Measurements from ENCODE around the gene EHMT1. TPM values are rescaled to one million over a fixed set of nuclear protein-coding genes. Genes with fewer than 3 reads are reported as not detected.

EHMT1 gene
- total RNA-seq, 5 donors from 2014 or later (not counting 1 experiment from before 2014, with no cell fraction given) = 113 to 124 (median 121) TPM

GRCh38 chr9:137873408-137873807 is 254.6 kb downstream of the EHMT1 start:
- Histone ChIP-seq H3K27me3 (replicated peaks in 1 of 2; ENCODE audit: control insufficient read depth in 2 of 2, extremely low read depth in 1 of 2, insufficient read depth in 2 of 2, low read length in 1 of 2) (peaks cover 0 to 37% of the 10 kb centered on the region in 2 experiments), H3K36me3 (ENCODE audit: control insufficient read depth in 2 of 2, extremely low read depth in 1 of 2, insufficient read depth in 1 of 2, low read length in 1 of 2) (no peaks in the 10 kb centered on the region), H3K27ac (ENCODE audit: low read length) (no peak overlapping the region), H3K4me1 (ENCODE audit: control insufficient read depth in 1 of 2, extremely low read depth in 1 of 2, insufficient read depth in 2 of 2, low read length in 2 of 2) (no peaks in the 10 kb centered on the region), H3K4me3 (ENCODE audit: control insufficient read depth in 1 of 2, extremely low read depth in 1 of 2, low read length in 1 of 2) (no peak overlapping the region), H3K9me3 (no peaks in the 10 kb centered on the region)
- Mint-ChIP-seq H3K27me3 (peaks cover 34 to 45% of the 10 kb centered on the region in 2 donors), H3K4me3 (no peak overlapping the region), H3K4me1 (peaks cover 0 to 3% (median 2%) of the 10 kb centered on the region in 3 donors), H3K9me3 (peaks cover 0 to 4% (median 3%) of the 10 kb centered on the region in 3 donors), H3K27ac (no peak overlapping the region), H3K36me3 (peaks cover 3% of the 10 kb centered on the region)
- CTCF ChIA-PET = no interaction called here
- ATAC-seq (replicated peaks in 1 of 4) (no peak), DNase-seq (no peak)
- POLR2A ChIA-PET = no interaction called here
- 86% methylated on average over 1 of the region's 8 CpGs for whole genome bisulfite sequencing (ENCODE audit: insufficient coverage)

GRCh38 chr9:137873858-137874362 is 255.1 kb downstream of the EHMT1 start:
- H3K4me1 ChIP-seq (ENCODE audit: control insufficient read depth in 1 of 2, extremely low read depth in 1 of 2, insufficient read depth in 2 of 2, low read length in 2 of 2) = no peaks in the 10 kb centered on the region
- Mint-ChIP-seq H3K27ac (no peak overlapping the region), H3K36me3 (no peaks in the 10 kb centered on the region), H3K4me3 (no peak overlapping the region), H3K27me3 (peaks cover 31 to 42% of the 10 kb centered on the region in 2 donors), H3K9me3 (peaks cover 0 to 4% (median 0%) of the 10 kb centered on the region in 3 donors), H3K4me1 (peaks cover 0 to 3% (median 2%) of the 10 kb centered on the region in 3 donors)
- H3K36me3 ChIP-seq (ENCODE audit: control insufficient read depth in 2 of 2, extremely low read depth in 1 of 2, insufficient read depth in 1 of 2, low read length in 1 of 2) = no peaks in the 10 kb centered on the region
- ChIA-PET POLR2A (no interaction called here), CTCF (no interaction called here)
- peaks cover 0 to 39% of the 10 kb centered on the region in 2 experiments for H3K27me3 ChIP-seq (replicated peaks in 1 of 2; ENCODE audit: control insufficient read depth in 2 of 2, extremely low read depth in 1 of 2, insufficient read depth in 2 of 2, low read length in 1 of 2)
- WGBS (ENCODE audit: insufficient coverage) = 71% methylated on average over 7 of the region's 9 CpGs
- ATAC-seq (replicated peaks in 1 of 4) (no peak), DNase-seq (no peak)
- no peak overlapping the region for H3K4me3 ChIP-seq (ENCODE audit: control insufficient read depth in 1 of 2, extremely low read depth in 1 of 2, low read length in 1 of 2)
- H3K27ac ChIP-seq (ENCODE audit: low read length) = no peak overlapping the region
- H3K9me3 ChIP-seq = no peaks in the 10 kb centered on the region

GRCh38 chr9:137875354-137875753 is 256.5 kb downstream of the EHMT1 start:
- ATAC-seq (replicated peaks in 1 of 4) (no peak), DNase-seq (no peak)
- Mint-ChIP-seq H3K4me1 (peaks cover 0 to 3% (median 2%) of the 10 kb centered on the region in 3 donors), H3K36me3 (no peaks in the 10 kb centered on the region), H3K4me3 (no peak overlapping the region), H3K27ac (no peak overlapping the region), H3K27me3 (peaks cover 35 to 51% of the 10 kb centered on the region in 2 donors), H3K9me3 (no peaks in the 10 kb centered on the region)
- Histone ChIP-seq H3K4me3 (ENCODE audit: control insufficient read depth in 1 of 2, extremely low read depth in 1 of 2, low read length in 1 of 2) (no peak overlapping the region), H3K27me3 (replicated peaks in 1 of 2; ENCODE audit: control insufficient read depth in 2 of 2, extremely low read depth in 1 of 2, insufficient read depth in 2 of 2, low read length in 1 of 2) (peaks cover 0 to 51% of the 10 kb centered on the region in 2 experiments), H3K9me3 (no peaks in the 10 kb centered on the region), H3K36me3 (ENCODE audit: control insufficient read depth in 2 of 2, extremely low read depth in 1 of 2, insufficient read depth in 1 of 2, low read length in 1 of 2) (no peaks in the 10 kb centered on the region), H3K27ac (ENCODE audit: low read length) (no peak overlapping the region), H3K4me1 (ENCODE audit: control insufficient read depth in 1 of 2, extremely low read depth in 1 of 2, insufficient read depth in 2 of 2, low read length in 2 of 2) (no peaks in the 10 kb centered on the region)
- WGBS (ENCODE audit: insufficient coverage) = 83% methylated on average over 12 of the region's 14 CpGs
- ChIA-PET CTCF (no interaction called here), POLR2A (no interaction called here)

- no peak for DNase-seq
- WGBS (ENCODE audit: insufficient coverage) = 93% methylated on average over 9 of the region's 10 CpGs
- Histone ChIP-seq H3K27me3 (replicated peaks in 1 of 2; ENCODE audit: control insufficient read depth in 2 of 2, extremely low read depth in 1 of 2, insufficient read depth in 2 of 2, low read length in 1 of 2) (peaks cover 0 to 56% of the 10 kb centered on the region in 2 experiments), H3K36me3 (ENCODE audit: control insufficient read depth in 2 of 2, extremely low read depth in 1 of 2, insufficient read depth in 1 of 2, low read length in 1 of 2) (no peaks in the 10 kb centered on the region), H3K4me1 (ENCODE audit: control insufficient read depth in 1 of 2, extremely low read depth in 1 of 2, insufficient read depth in 2 of 2, low read length in 2 of 2) (no peaks in the 10 kb centered on the region), H3K4me3 (ENCODE audit: control insufficient read depth in 1 of 2, extremely low read depth in 1 of 2, low read length in 1 of 2) (no peak overlapping the region), H3K9me3 (no peaks in the 10 kb centered on the region), H3K27ac (ENCODE audit: low read length) (no peak overlapping the region)
- Mint-ChIP-seq H3K27ac (no peak overlapping the region), H3K4me1 (peaks cover 0 to 3% (median 2%) of the 10 kb centered on the region in 3 donors), H3K9me3 (no peaks in the 10 kb centered on the region), H3K27me3 (peaks cover 35 to 49% of the 10 kb centered on the region in 2 donors), H3K4me3 (no peak overlapping the region), H3K36me3 (no peaks in the 10 kb centered on the region)
- ATAC-seq (replicated peaks in 1 of 4) = no peak
- CTCF ChIA-PET = no interaction called here
- POLR2A ChIA-PET = no interaction called here
Measured at GRCh38 chr9:137875846-137876245, 257.0 kb downstream of the EHMT1 start.

GRCh38 chr9:137876269-137876668 is 257.5 kb downstream of the EHMT1 start:
- Mint-ChIP-seq H3K9me3 (no peaks in the 10 kb centered on the region), H3K36me3 (no peaks in the 10 kb centered on the region), H3K27ac (peak overlapping the region in 1 of 2 donors; percentile 39), H3K4me3 (peak overlapping the region; percentile 61 to 66 (median 62)), H3K27me3 (peaks cover 35 to 48% of the 10 kb centered on the region in 2 donors), H3K4me1 (peaks cover 0 to 3% (median 2%) of the 10 kb centered on the region in 3 donors)
- 83% methylated on average over 6 of the region's 8 CpGs for WGBS (ENCODE audit: insufficient coverage)
- no peaks in the 10 kb centered on the region for H3K9me3 ChIP-seq
- ChIA-PET CTCF (no interaction called here), POLR2A (no interaction called here)
- H3K4me1 ChIP-seq (ENCODE audit: control insufficient read depth in 1 of 2, extremely low read depth in 1 of 2, insufficient read depth in 2 of 2, low read length in 2 of 2) = no peaks in the 10 kb centered on the region
- H3K36me3 ChIP-seq (ENCODE audit: control insufficient read depth in 2 of 2, extremely low read depth in 1 of 2, insufficient read depth in 1 of 2, low read length in 1 of 2) = no peaks in the 10 kb centered on the region
- peaks cover 0 to 59% of the 10 kb centered on the region in 2 experiments for H3K27me3 ChIP-seq (replicated peaks in 1 of 2; ENCODE audit: control insufficient read depth in 2 of 2, extremely low read depth in 1 of 2, insufficient read depth in 2 of 2, low read length in 1 of 2)
- DNase-seq (no peak), ATAC-seq (replicated peaks in 1 of 4) (no peak)
- no peak overlapping the region for H3K27ac ChIP-seq (ENCODE audit: low read length)
- H3K4me3 ChIP-seq (ENCODE audit: control insufficient read depth in 1 of 2, extremely low read depth in 1 of 2, low read length in 1 of 2) = no peak overlapping the region

GRCh38 chr9:137876781-137877386 is 258.1 kb downstream of the EHMT1 start:
- Mint-ChIP-seq H3K36me3 (no peaks in the 10 kb centered on the region), H3K4me3 (peak overlapping the region in 2 of 3 donors; percentile 61 to 62), H3K4me1 (peaks cover 2 to 3% (median 3%) of the 10 kb centered on the region in 3 donors), H3K27ac (no peak overlapping the region), H3K9me3 (no peaks in the 10 kb centered on the region), H3K27me3 (peaks cover 38 to 49% of the 10 kb centered on the region in 2 donors)
- Histone ChIP-seq H3K4me1 (ENCODE audit: control insufficient read depth in 1 of 2, extremely low read depth in 1 of 2, insufficient read depth in 2 of 2, low read length in 2 of 2) (no peaks in the 10 kb centered on the region), H3K27ac (ENCODE audit: low read length) (no peak overlapping the region), H3K36me3 (ENCODE audit: control insufficient read depth in 2 of 2, extremely low read depth in 1 of 2, insufficient read depth in 1 of 2, low read length in 1 of 2) (no peaks in the 10 kb centered on the region), H3K9me3 (no peaks in the 10 kb centered on the region), H3K27me3 (replicated peaks in 1 of 2; ENCODE audit: control insufficient read depth in 2 of 2, extremely low read depth in 1 of 2, insufficient read depth in 2 of 2, low read length in 1 of 2) (peaks cover 0 to 56% of the 10 kb centered on the region in 2 experiments), H3K4me3 (ENCODE audit: control insufficient read depth in 1 of 2, extremely low read depth in 1 of 2, low read length in 1 of 2) (no peak overlapping the region)
- CTCF ChIA-PET = no interaction called here
- ATAC-seq (replicated peaks in 1 of 4) (no peak), DNase-seq (no peak)
- POLR2A ChIA-PET = no interaction called here
- 59% methylated on average over 40 of the region's 47 CpGs for WGBS (ENCODE audit: insufficient coverage)

Measured in T-cell (primary cell).